Stromal cell of bone marrow (primary cell): Measurements from ENCODE around the gene RGS11.
"Not testable (repeated sequence)": the region's sequence is repeated elsewhere in the genome, so short reads cannot be mapped to it uniquely, and the experiment has no call there.

Experiments
- DNase-seq: peaks from one replicate; pipeline ENCODE4 v3.0.0-alpha.2; 2012; ENCODE audit warnings: low read depth

RGS11 gene

GRCh38 chr16:280552-280951 lies 4.8 kb upstream of the RGS11 start, which contains the start of gene ARHGDIG:
Gene ARHGDIG (plus strand): TSS chr16:280591. CDS start chr16:280681, 90 bp downstream.
- no peak for DNase-seq

DNA sequence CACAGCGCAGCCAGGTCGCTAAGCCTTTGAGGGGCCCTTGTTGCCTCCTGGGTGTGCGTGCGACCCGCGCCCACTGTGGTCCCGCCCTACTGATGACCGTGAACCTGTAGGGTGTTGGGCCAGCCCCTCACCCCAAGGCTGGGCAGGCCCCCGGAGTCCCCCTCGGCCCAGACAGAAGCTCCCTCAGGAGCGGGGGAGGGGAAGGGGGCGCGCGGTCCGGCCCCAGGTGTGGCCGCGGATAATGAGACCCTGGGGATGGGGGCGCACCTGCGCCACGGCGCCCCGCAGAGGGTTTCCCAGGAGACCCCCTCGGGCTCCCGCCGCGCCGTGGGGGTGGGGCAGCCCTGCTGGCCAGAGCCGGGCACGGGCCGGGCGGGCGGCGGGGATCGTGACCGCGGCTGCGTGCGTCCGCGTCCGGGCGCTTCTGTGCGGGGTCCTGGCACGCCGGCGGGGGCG lies 4.3 kb upstream of the RGS11 start:
- DNase-seq: no peak

- no peak for DNase-seq
Observed at GRCh38 chr16:279531-279930, 3.8 kb upstream of the RGS11 start.

DNA sequence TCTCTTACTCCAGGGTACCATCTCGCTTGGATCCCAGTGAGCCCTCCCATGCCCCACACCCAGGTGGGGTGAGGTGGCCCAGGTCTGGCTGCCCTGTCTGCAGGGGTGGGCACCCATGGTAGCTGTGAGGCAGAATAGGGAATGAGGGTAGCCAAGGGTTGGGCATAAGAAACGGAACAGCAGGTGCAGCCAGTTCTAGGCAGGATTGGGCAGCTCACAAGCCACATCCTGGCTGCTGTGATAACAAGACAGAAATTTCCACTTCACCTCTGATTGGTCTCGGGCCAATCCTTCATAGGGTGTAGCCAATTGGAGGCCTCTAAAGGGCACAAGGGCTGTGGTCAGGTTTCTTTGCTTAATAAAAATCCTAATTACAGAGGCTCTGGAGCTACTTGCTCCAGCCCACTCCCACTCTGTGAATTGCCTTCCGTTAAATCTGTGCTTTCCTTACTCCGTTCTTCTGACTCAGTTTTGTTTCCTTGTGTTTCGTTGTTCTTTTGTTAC lies 3.2 kb upstream of the RGS11 start:
- no peak for DNase-seq

GRCh38 chr16:276426-277077 lies 808 bp upstream of the RGS11 start:
- DNase-seq: no peak

- DNase-seq: no peak
Observed at GRCh38 chr16:275041-275641, 603 bp downstream of the RGS11 start.

- no peak for DNase-seq
Observed at GRCh38 chr16:273547-274421, 2.0 kb downstream of the RGS11 start.

DNA sequence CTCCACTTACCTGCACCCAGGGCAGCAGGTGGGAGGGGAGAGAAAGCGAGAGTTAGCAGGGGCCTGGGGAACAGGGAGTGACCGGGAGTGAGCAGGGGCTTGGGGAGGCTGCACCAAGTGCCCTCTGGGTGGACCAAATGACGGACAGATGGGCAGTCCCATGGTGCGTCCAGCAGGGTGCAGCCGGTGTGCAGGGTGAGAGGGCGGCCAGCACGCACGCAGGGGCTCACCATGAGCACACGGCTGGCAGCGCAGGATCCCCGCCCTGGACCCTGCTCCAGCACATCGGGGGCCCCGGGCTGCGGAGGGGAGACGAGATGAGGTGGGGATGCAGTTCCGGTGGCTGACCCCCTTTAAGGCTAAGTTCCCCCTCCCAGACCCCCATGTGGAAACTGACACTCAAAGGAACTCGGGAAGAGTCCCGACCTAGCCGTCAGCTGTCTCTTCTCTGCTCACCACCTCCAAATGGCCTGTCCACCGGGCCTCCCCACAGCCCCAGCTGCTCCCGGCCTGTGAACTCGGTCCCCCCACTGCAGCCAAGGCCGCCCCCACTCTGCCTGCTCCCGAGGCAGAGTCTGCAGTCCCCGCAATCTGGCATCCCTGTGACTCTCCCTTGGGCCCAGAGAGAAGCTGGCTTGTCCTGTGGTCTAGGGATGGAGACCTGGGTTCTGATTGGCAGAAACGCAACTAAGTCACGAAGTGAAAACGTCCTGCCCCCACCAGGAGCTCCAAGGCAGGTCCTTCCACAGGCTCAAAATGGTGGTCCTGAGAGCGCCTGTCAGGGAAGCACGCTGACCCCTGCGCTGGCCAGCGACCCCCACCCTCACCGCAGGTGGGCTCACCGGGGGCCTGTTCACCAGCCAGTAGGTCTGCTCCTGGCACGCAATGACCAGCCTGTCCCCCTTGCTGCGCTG lies 2.9 kb downstream of the RGS11 start:
- DNase-seq: no peak

- no peak for DNase-seq
Observed at GRCh38 chr16:270381-271255, 5.1 kb downstream of the RGS11 start.

DNA sequence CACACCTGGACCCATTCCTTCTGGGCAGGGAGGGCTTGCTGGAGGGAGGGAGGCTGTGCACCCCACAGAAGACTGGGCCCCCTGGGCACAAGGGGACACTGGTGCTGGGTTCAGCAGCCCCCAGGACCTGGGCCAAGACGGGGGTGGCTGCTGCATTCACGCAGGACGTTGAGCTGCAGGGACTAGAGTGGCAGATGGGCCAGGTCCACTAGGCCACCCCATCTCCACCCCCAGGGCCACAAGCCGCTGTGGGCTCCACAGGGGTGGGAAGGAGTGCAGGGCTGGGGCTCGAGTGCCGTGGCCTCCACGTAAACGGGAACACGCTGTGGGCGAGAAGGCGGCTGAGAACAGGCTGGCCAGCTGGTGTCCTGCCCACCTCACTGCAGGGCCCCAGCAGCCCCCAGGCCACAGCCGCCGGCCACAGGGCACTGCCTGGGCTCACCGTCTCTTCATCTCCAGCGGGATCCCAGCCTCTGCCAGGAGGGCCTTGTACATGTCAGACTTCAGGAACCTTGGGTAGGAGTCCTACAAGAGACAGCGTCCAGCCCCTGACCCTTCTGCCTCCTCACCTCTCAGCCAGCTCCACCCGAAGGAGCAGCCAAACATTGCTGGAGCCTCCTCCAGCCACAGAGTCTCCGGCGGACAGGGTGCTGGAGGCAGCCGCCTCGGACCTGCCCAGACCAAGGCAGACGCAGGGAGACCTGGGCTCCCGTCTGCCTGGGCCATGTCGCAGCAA lies 6.5 kb downstream of the RGS11 start:
- DNase-seq: no peak

- DNase-seq: no peak
Observed at GRCh38 chr16:268141-269053, 7.3 kb downstream of the RGS11 start.

DNA sequence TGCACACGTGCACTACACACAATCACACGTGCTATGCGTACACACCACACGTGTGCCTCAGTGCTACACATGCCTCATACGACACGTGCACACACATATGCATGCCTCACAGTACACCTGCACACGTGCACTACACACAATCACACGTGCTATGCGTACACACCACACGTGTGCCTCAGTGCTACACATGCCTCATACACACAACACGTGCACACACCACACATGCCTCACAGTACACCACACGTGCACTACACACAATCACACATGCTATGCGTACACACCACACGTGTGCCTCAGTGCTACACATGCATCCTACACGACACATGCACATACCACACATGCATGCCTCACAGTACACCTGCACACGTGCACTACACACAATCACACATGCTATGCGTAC lies 8.2 kb downstream of the RGS11 start:
- not testable (repeated sequence) for DNase-seq

DNA sequence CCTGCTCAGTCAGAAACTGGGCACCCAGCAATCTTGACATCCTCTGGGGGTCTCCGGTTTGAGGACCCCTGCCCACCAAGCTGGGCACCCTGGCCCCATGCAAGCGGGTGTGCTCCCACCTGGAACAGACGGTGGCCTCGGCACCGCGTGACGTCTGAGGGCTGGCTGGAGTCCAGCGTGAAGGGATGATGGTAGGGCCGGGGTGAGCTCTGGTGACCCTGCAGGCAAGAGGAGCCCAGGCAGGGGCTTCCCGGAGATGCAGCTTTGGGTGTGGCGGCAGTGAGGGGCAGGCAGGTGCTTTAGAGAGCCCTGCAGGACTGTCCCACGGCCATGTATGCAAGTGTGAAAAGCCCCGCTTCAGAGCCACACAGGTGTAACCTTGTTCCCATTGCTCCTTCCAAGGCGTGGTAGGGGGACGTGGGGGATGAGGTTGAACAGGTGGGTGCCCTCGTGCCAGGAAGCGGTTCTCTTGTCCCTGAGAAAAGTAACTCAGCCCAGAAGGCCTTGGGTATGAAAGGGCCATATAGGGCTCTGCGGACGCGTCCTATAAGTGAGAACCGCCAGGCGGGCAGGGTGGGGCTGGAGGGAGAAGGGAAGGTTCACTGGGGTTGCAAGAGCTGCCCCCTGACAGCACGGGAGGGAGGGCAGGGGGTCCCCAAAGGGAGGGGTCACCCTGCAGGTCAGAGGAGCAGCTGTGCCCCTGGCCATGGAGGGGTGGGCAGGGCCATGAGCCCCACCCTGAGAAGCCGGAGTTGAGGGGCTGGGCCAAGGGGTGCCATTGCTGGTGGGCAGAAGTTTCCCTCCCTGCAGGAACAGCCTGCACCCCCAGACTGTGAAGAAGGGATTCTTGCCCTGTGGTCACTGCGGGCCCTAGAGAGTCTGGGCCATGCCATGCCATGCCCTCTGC lies 9.2 kb downstream of the RGS11 start:
- DNase-seq: no peak

DNA sequence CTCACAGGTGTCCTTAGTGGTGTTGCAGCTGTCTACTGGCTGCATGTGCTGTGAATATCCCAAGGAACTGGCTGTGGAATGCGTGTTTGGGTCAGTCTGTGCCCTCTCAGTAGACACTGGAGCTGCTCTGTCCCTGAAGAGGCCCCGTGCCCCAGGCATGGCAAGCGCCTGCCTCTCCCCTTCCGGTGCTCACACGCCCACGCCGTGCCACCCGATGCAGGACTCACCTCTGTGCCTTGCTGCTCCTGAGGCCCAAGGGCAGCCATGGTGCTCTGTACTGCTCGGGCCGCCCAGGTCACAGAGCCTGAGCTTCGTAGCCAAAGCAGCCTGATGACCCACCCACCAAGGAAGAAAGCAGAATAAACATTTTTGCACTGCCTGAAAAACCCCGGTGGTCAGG lies 10.0 kb downstream of the RGS11 start:
- DNase-seq: no peak

- no peak for DNase-seq
Observed at GRCh38 chr16:265002-265529, 10.7 kb downstream of the RGS11 start.

DNA sequence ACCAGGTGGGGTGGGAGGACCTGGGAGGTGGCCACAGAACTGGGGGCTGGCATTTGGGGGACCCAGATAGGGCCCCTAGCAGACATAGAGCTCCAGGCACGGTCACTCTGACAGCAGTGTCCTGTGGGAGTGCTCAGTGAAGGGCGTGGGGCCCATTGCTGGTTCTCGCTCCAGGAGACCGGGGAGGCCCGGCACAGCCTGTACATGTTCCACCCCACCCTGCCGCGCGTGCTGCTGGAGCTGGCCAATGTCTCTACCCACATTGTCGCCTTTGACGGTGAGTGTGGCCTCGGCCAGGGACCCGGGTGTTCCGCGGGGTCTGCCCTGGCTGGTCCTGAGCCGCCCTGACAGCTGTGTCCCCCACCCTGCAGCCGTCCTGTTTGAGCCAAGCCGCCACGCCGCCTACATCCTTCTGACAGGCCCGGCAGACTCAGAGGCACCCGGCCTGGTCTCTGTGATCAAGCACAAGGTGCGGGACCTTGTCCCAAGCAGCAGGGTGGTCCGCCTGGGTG lies 11.2 kb downstream of the RGS11 start:
- DNase-seq: no peak

- no peak for DNase-seq
Observed at GRCh38 chr16:263944-264343, 11.8 kb downstream of the RGS11 start.
